ENCODE data around the gene TMEM214. TPM values are rescaled to one million over a fixed set of nuclear protein-coding genes. Genes with fewer than 3 reads are reported as not detected.

TMEM214 gene
- total RNA-seq, 2 donors from 2014 or later, result 68.2 to 84.4 TPM

- H3K4me3 ChIP-seq, result no peak overlapping the region
- H3K4me1 ChIP-seq (ENCODE audit: control insufficient read depth in 1 of 2, low read depth in 2 of 2), result no peaks in the 10 kb centered on the region
- ATAC-seq (ENCODE audit: insufficient number of reproducible peaks, low FRiP score, low read depth), result no peak
- H3K27me3 ChIP-seq (replicated peaks; ENCODE audit: insufficient read depth), result no peaks in the 10 kb centered on the region
- no peaks in the 10 kb centered on the region for H3K36me3 ChIP-seq
- DNase-seq (ENCODE audit: low spot score), result no peak
- no peak overlapping the region for H3K27ac ChIP-seq
- TF ChIP-seq CTCF (IDR thresholded peaks at IDR 0.05), result no peak
- no peaks in the 10 kb centered on the region for H3K9me3 ChIP-seq
Observed at GRCh38 chr2:27009083-27009482, 23.7 kb upstream of the TMEM214 start.

GRCh38 chr2:27009716-27010115 lies 23.0 kb upstream of the TMEM214 start:
- no peak for ATAC-seq (ENCODE audit: insufficient number of reproducible peaks, low FRiP score, low read depth)
- no peaks in the 10 kb centered on the region for H3K36me3 ChIP-seq
- no peak for TF ChIP-seq CTCF (IDR thresholded peaks at IDR 0.05)
- no peak overlapping the region for H3K4me3 ChIP-seq
- no peaks in the 10 kb centered on the region for H3K9me3 ChIP-seq
- no peaks in the 10 kb centered on the region for H3K27me3 ChIP-seq (replicated peaks; ENCODE audit: insufficient read depth)
- H3K4me1 ChIP-seq (ENCODE audit: control insufficient read depth in 1 of 2, low read depth in 2 of 2), result no peaks in the 10 kb centered on the region
- DNase-seq (ENCODE audit: low spot score), result no peak
- H3K27ac ChIP-seq, result no peak overlapping the region

- Histone ChIP-seq H3K36me3 (no peaks in the 10 kb centered on the region), H3K27me3 (replicated peaks; ENCODE audit: insufficient read depth) (no peaks in the 10 kb centered on the region), H3K9me3 (no peaks in the 10 kb centered on the region), H3K4me1 (ENCODE audit: control insufficient read depth in 1 of 2, low read depth in 2 of 2) (peaks cover 0 to 4% of the 10 kb centered on the region in 2 donors), H3K27ac (no peak overlapping the region), H3K4me3 (no peak overlapping the region)
- no peak for ATAC-seq (ENCODE audit: insufficient number of reproducible peaks, low FRiP score, low read depth)
- DNase-seq (ENCODE audit: low spot score), result no peak
- TF ChIP-seq CTCF (IDR thresholded peaks at IDR 0.05), result no peak
Observed at GRCh38 chr2:27010139-27010538, 22.6 kb upstream of the TMEM214 start.

GRCh38 chr2:27013738-27014137 lies 19.0 kb upstream of the TMEM214 start:
- TF ChIP-seq CTCF (IDR thresholded peaks at IDR 0.05), result no peak
- Histone ChIP-seq H3K4me1 (ENCODE audit: control insufficient read depth in 1 of 2, low read depth in 2 of 2) (peaks cover 0 to 21% of the 10 kb centered on the region in 2 donors), H3K9me3 (no peaks in the 10 kb centered on the region), H3K36me3 (no peaks in the 10 kb centered on the region), H3K4me3 (no peak overlapping the region), H3K27ac (no peak overlapping the region), H3K27me3 (replicated peaks; ENCODE audit: insufficient read depth) (no peaks in the 10 kb centered on the region)
- no peak for ATAC-seq (ENCODE audit: insufficient number of reproducible peaks, low FRiP score, low read depth)
- no peak for DNase-seq (ENCODE audit: low spot score)

- no peaks in the 10 kb centered on the region for H3K9me3 ChIP-seq
- no peak for ATAC-seq (ENCODE audit: insufficient number of reproducible peaks, low FRiP score, low read depth)
- TF ChIP-seq CTCF (IDR thresholded peaks at IDR 0.05), result no peak
- DNase-seq (ENCODE audit: low spot score), result no peak
- no peaks in the 10 kb centered on the region for H3K36me3 ChIP-seq
- no peak overlapping the region for H3K4me3 ChIP-seq
- H3K4me1 ChIP-seq (ENCODE audit: control insufficient read depth in 1 of 2, low read depth in 2 of 2), result peaks cover 0 to 21% of the 10 kb centered on the region in 2 donors
- no peak overlapping the region for H3K27ac ChIP-seq
- no peaks in the 10 kb centered on the region for H3K27me3 ChIP-seq (replicated peaks; ENCODE audit: insufficient read depth)
Observed at GRCh38 chr2:27014771-27015433, 17.9 kb upstream of the TMEM214 start.

Data from thoracic aorta (tissue), 2 donors.